Measurements from ENCODE around the gene LRRC32. TPM values are rescaled to one million over a fixed set of nuclear protein-coding genes. Genes with fewer than 3 reads are reported as not detected.

Gene LRRC32
- total and polyA plus RNA-seq, 4 experiments from 2014 or later = 0.38 to 0.56 (median 0.53) TPM; not detected in 1

DNA sequence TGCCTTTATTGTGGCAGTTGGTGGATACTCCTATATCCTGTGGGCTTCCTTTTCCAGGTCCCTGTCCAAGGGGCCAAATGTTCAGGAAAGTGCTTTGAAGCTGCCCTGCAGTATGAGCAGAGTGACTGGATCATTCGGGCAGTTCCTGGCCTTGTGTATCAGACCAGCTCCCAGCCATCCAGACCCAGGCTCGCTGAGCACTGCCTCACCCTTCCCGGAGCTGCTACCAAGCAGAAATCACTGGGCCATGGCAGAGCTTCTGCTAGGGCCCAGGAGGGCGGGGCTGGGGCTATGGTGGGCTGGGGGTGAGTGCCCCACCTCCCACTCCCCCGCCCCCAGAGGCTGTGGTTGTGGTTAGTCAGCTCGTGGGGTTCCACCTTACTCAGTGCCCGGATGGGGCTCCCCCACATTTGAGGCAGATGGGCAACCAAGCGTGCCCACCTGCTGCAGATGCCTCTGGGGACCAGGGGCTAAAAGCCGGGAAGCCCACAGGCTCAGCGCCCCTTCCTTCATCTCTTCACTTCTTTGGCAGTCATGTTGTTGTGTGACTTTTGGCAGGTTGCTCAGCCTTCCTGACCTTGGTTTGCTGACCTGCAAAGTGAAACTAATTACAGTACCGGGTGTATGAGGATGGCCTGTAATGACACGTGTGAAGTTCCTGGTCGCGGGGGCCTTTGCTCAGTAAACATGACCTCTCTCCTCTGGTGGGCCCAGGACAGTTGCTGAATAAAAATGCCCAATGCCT lies 2.1 kb upstream of the LRRC32 start:
- Histone ChIP-seq H3K27ac (ENCODE audit: low read depth, low read length) (no peak overlapping the region), H3K27me3 (ENCODE audit: insufficient read depth, low read length) (no peaks in the 10 kb centered on the region), H3K36me3 (ENCODE audit: insufficient read depth, low read length) (no peaks in the 10 kb centered on the region), H3K4me1 (ENCODE audit: insufficient read depth, low read length) (peaks cover 32% of the 10 kb centered on the region), H3K4me3 (ENCODE audit: low read length in 2 of 2) (peak overlapping the region; percentile 18 to 23), H3K9me3 (ENCODE audit: control insufficient read depth in 1 of 2, low read length in 2 of 2) (no peaks in the 10 kb centered on the region)
- Mint-ChIP-seq H3K27ac (peak overlapping the region; percentile 69 to 95 (median 76)), H3K4me3 (peak overlapping the region in 7 of 8 donors; percentile 64 to 91 (median 82)), H3K27me3 (peaks cover 6 to 8% of the 10 kb centered on the region in 2 donors), H3K4me1 (peaks cover 11 to 44% (median 20%) of the 10 kb centered on the region in 4 donors), H3K9me3 (no peaks in the 10 kb centered on the region), H3K36me3 (no peaks in the 10 kb centered on the region)
- POLR2A ChIA-PET (ENCODE audit: partially characterized antibody) = no interaction called here
- CTCF ChIA-PET (ENCODE audit: partially characterized antibody) = interaction anchor here (1.0 to 2.7 kb wide), 4 partner anchors 8 to 127 kb away, joined by 3 to 6 read pairs (median 4); no protein-coding TSS in a partner anchor
- DNase-seq = peak in 3 of 5 donors; percentile 18 to 35 (median 29)
- intact Hi-C loops (cut with micrococcal nuclease) = no loop called here

DNA sequence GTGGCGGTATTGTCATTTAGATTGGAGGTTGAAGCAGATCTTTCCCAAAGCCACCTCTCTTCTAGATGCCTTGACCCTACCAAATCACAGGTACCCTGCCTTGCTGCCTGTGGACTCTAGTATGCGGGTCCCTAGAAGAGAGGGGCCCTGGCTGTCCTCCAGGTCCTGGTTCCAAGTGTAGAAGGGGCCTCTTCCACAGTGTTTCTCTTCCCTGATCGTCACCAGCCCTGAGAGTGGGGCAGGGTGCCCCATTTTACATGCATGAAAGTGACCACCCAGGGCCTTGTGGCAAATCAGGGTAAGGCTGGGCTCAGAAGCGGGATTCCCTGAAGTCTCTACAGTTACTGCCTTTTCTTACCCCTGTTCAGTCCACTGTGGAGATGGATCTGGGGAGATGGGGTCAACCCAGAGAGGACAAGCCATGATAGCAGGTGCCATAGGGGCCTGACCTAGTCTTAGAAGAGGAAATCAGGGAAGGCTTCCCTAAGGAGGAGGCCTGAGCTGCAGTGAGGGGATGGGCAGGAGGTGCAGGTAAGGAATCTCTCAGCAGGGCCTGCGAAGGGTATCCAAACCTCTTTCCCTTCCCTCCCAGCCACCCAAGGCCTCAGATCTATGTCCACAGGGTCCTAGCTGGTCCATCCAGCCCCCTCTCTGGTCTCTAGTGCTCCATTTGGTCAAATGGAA lies 1.2 kb upstream of the LRRC32 start:
- Mint-ChIP-seq H3K4me3 (peak overlapping the region; percentile 46 to 77 (median 74)), H3K9me3 (no peaks in the 10 kb centered on the region), H3K4me1 (peaks cover 11 to 45% (median 20%) of the 10 kb centered on the region in 4 donors), H3K27me3 (peaks cover 5% of the 10 kb centered on the region in 2 donors), H3K36me3 (no peaks in the 10 kb centered on the region), H3K27ac (peak overlapping the region in 2 of 7 donors; percentile 27 to 52)
- CTCF ChIA-PET (ENCODE audit: partially characterized antibody) = interaction anchor here (1.2 to 2.7 kb wide), 2 partner anchors 8 to 10 kb away, joined by 4 to 6 read pairs; no protein-coding TSS in a partner anchor
- DNase-seq = no peak
- Histone ChIP-seq H3K4me3 (ENCODE audit: low read length in 2 of 2) (no peak overlapping the region), H3K4me1 (ENCODE audit: insufficient read depth, low read length) (peaks cover 32% of the 10 kb centered on the region), H3K27ac (ENCODE audit: low read depth, low read length) (no peak overlapping the region), H3K27me3 (ENCODE audit: insufficient read depth, low read length) (no peaks in the 10 kb centered on the region), H3K9me3 (ENCODE audit: control insufficient read depth in 1 of 2, low read length in 2 of 2) (no peaks in the 10 kb centered on the region), H3K36me3 (ENCODE audit: insufficient read depth, low read length) (no peaks in the 10 kb centered on the region)
- intact Hi-C loops (cut with micrococcal nuclease) = no loop called here
- POLR2A ChIA-PET (ENCODE audit: partially characterized antibody) = no interaction called here

DNA sequence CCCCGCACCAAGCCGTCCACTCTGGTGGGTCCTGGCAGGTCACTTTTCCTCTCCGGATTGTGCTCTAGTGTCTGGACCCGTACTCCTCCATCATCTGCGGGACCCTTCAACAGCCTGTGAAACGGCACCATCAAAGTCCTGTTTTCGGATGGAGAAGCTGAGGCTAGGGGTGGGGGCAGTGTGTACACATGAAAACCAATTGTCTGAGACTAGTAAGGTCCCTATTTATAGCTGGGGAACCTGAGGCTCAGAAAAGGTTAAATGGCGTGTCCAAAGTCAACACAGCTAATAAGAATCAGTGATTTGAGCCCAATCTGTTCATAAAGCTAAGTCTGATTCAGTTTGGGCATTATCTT lies 668 bp upstream of the LRRC32 start:
- H3K27me3 Mint-ChIP-seq = peaks cover 5% of the 10 kb centered on the region in 2 donors
- ChIA-PET POLR2A (ENCODE audit: partially characterized antibody) (no interaction called here), CTCF (ENCODE audit: partially characterized antibody) (interaction anchor here (2.7 kb wide), 1 partner anchor 9 kb away, joined by 6 read pairs; no protein-coding TSS in a partner anchor)
- Histone ChIP-seq H3K36me3 (ENCODE audit: insufficient read depth, low read length) (no peaks in the 10 kb centered on the region), H3K9me3 (ENCODE audit: control insufficient read depth in 1 of 2, low read length in 2 of 2) (no peaks in the 10 kb centered on the region), H3K4me1 (ENCODE audit: insufficient read depth, low read length) (peaks cover 32% of the 10 kb centered on the region), H3K27me3 (ENCODE audit: insufficient read depth, low read length) (no peaks in the 10 kb centered on the region), H3K4me3 (ENCODE audit: low read length in 2 of 2) (peak overlapping the region in 1 of 2 donors; percentile 35), H3K27ac (ENCODE audit: low read depth, low read length) (no peak overlapping the region)
- intact Hi-C loops (cut with micrococcal nuclease) = no loop called here
- H3K27ac Mint-ChIP-seq = peak overlapping the region in 1 of 7 donors; percentile 43
- peaks cover 11 to 51% (median 20%) of the 10 kb centered on the region in 4 donors for H3K4me1 Mint-ChIP-seq
- no peaks in the 10 kb centered on the region for H3K9me3 Mint-ChIP-seq
- peak overlapping the region; percentile 23 to 77 (median 74) for H3K4me3 Mint-ChIP-seq
- no peak for DNase-seq
- H3K36me3 Mint-ChIP-seq = no peaks in the 10 kb centered on the region

DNA sequence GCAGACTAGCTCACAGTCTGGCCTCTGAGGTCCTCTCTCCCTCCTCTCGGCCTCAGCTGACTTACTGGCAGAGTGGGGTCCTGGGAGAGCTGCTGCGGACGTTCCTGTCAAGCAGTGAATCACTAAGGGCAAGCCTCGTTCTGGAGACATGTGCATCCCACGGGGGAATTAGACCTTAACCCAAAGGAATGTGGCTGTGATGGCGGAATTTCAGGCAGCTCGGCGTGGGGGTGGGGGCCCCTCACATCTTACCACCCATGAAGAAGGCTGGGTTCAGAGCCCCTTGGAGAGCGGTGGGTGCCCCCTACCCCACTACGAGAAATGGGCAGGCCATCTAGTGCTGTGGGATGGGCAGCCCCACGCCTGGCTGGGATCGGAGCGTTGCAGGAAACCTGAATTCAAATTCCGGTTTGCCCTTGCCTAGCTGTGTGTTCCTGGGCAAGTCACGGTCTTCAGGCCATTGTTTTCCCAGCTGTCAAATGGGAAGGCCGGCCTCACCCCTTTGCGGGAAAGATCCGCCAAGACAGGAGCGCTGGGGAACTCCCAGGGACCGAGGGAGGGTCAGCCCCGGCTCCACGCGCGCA lies 554 bp downstream of the LRRC32 start:
- ChIA-PET CTCF (ENCODE audit: partially characterized antibody) (interaction anchor here (2.7 kb wide), 1 partner anchor 10 kb away, joined by 6 read pairs; no protein-coding TSS in a partner anchor), POLR2A (ENCODE audit: partially characterized antibody) (no interaction called here)
- H3K27me3 ChIP-seq (ENCODE audit: insufficient read depth, low read length) = no peaks in the 10 kb centered on the region
- Mint-ChIP-seq H3K9me3 (no peaks in the 10 kb centered on the region), H3K4me1 (peaks cover 15 to 63% (median 27%) of the 10 kb centered on the region in 4 donors), H3K27ac (peak overlapping the region in 2 of 7 donors; percentile 39 to 46), H3K27me3 (peaks cover 5% of the 10 kb centered on the region in 2 donors), H3K36me3 (no peaks in the 10 kb centered on the region), H3K4me3 (peak overlapping the region; percentile 73 to 82 (median 76))
- no peak overlapping the region for H3K27ac ChIP-seq (ENCODE audit: low read depth, low read length)
- DNase-seq = no peak
- H3K4me3 ChIP-seq (ENCODE audit: low read length in 2 of 2) = peak overlapping the region in 1 of 2 donors; percentile 29
- H3K4me1 ChIP-seq (ENCODE audit: insufficient read depth, low read length) = peaks cover 41% of the 10 kb centered on the region
- H3K36me3 ChIP-seq (ENCODE audit: insufficient read depth, low read length) = no peaks in the 10 kb centered on the region
- intact Hi-C loops (cut with micrococcal nuclease) = no loop called here
- no peaks in the 10 kb centered on the region for H3K9me3 ChIP-seq (ENCODE audit: control insufficient read depth in 1 of 2, low read length in 2 of 2)

DNA sequence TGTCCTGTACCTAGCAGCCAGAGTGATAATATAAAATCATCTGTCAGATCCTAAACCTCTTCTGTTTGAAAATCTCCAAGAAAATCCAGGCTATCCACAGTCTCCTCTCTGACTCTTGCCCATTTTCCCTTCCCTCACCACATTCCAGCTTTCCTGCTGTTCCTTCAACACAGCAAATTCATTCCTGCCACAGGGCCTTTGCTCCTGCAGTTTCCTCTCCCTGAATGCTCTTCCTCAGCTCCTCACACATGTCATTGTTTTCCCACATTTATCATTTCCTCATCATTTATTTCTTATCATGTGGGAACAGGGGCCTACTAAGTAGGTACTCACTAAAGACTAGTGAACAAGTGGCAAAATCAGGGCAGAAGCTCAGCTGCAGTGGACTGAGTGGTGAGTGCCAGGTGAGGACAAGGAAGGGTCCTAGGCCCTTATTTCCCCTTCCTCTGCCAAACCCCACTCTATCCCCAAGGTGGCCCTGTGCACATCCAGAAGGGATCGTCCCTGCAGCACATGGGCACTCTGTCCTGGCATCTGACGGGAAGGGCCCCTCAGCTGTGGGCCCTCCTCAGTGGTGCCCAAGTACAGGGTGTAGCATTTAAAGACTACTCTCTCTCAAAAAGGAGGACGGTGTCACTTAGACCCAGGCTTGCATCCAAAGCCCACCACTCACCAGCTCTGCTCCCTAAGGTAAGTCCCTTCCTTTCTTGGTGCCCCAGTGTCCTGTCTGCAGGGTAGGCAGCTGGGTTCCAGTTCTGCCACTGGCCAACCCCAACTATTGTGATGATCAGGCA lies 2.0 kb downstream of the LRRC32 start:
- Histone ChIP-seq H3K27ac (ENCODE audit: low read depth, low read length) (no peak overlapping the region), H3K27me3 (ENCODE audit: insufficient read depth, low read length) (no peaks in the 10 kb centered on the region), H3K9me3 (ENCODE audit: control insufficient read depth in 1 of 2, low read length in 2 of 2) (no peaks in the 10 kb centered on the region), H3K4me1 (ENCODE audit: insufficient read depth, low read length) (peaks cover 51% of the 10 kb centered on the region), H3K36me3 (ENCODE audit: insufficient read depth, low read length) (no peaks in the 10 kb centered on the region), H3K4me3 (ENCODE audit: low read length in 2 of 2) (no peak overlapping the region)
- Mint-ChIP-seq H3K4me3 (peak overlapping the region in 5 of 8 donors; percentile 17 to 78 (median 43)), H3K36me3 (no peaks in the 10 kb centered on the region), H3K27me3 (peaks cover 5% of the 10 kb centered on the region in 2 donors), H3K4me1 (peaks cover 20 to 71% (median 36%) of the 10 kb centered on the region in 4 donors), H3K27ac (peak overlapping the region in 4 of 7 donors; percentile 10 to 48 (median 28)), H3K9me3 (no peaks in the 10 kb centered on the region)
- DNase-seq = no peak
- POLR2A ChIA-PET (ENCODE audit: partially characterized antibody) = no interaction called here
- CTCF ChIA-PET (ENCODE audit: partially characterized antibody) = no interaction called here
- intact Hi-C loops (cut with micrococcal nuclease) = no loop called here

DNA sequence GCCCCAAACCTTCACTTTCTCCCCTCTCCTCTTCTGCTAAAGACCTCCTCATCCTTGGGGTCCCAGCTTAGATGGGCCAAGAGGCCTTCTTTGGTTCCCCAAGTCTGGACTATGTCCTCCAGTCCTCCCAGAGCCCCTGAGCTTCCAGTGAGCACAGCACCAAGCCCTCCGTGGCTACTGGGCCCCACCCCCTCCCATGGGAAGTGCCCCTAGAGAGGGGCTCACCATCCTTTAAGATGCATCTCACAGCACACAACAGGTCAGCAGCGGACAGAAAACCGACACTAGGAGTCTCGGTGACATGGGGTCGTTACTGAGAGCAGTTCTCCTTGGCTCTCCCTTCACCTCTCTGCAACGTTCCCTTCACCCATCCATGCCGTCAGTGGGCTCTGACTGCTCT lies 2.7 kb downstream of the LRRC32 start:
- Mint-ChIP-seq H3K9me3 (no peaks in the 10 kb centered on the region), H3K4me1 (peaks cover 16 to 64% (median 31%) of the 10 kb centered on the region in 4 donors), H3K4me3 (peak overlapping the region in 1 of 8 donors; percentile 1), H3K27ac (peak overlapping the region in 2 of 7 donors; percentile 19 to 36), H3K36me3 (no peaks in the 10 kb centered on the region), H3K27me3 (peaks cover 3 to 5% of the 10 kb centered on the region in 2 donors)
- DNase-seq = no peak
- CTCF ChIA-PET (ENCODE audit: partially characterized antibody) = no interaction called here
- Histone ChIP-seq H3K4me1 (ENCODE audit: insufficient read depth, low read length) (peaks cover 44% of the 10 kb centered on the region), H3K36me3 (ENCODE audit: insufficient read depth, low read length) (no peaks in the 10 kb centered on the region), H3K27ac (ENCODE audit: low read depth, low read length) (no peak overlapping the region), H3K27me3 (ENCODE audit: insufficient read depth, low read length) (no peaks in the 10 kb centered on the region), H3K9me3 (ENCODE audit: control insufficient read depth in 1 of 2, low read length in 2 of 2) (no peaks in the 10 kb centered on the region), H3K4me3 (ENCODE audit: low read length in 2 of 2) (no peak overlapping the region)
- intact Hi-C loops (cut with micrococcal nuclease) = no loop called here
- POLR2A ChIA-PET (ENCODE audit: partially characterized antibody) = no interaction called here

All from CD4-positive, alpha-beta memory T cell (primary cell).